Right lobe of liver (tissue), 6 donors: ENCODE data around the gene CRYGN. TPM values are rescaled to one million over a fixed set of nuclear protein-coding genes. Genes with fewer than 3 reads are reported as not detected.

Experiments
- ATAC-seq, 4 donors: fragments of 200-7000 bp; cut with Tn5 transposase; one replicate each; pipeline ENCODE4 v1.9.1; 2020; ENCODE audit warnings: mild to moderate bottlenecking in 4 of 4, moderate library complexity in 4 of 4
- DNase-seq, 3 donors: peaks; one replicate each; pipeline ENCODE4 v3.0.0-alpha.2; 2020
- H3K27ac ChIP-seq, 3 donors: fragments of 200-600 bp; one replicate each; pipeline ENCODE4 v1.8.0; 2022
- H3K27me3 ChIP-seq, 2 donors: fragments of 200-600 bp; one replicate each; pipeline ENCODE4 v1.8.0; 2022
- H3K36me3 ChIP-seq, 4 donors: fragments of 200-600 bp; sonication (generic) in 1 of 4; one replicate each; pipeline versions ENCODE4 v1.5.1 to v1.8.0; 2017 to 2022; ENCODE audit warnings: control low read depth in 1 of 4
- H3K4me1 ChIP-seq, 4 donors: fragments of 200-600 bp; sonication (generic) in 1 of 4; one replicate each; pipeline versions ENCODE4 v1.5.1 to v1.8.0; 2017 to 2022; ENCODE audit warnings: control low read depth in 1 of 4
- H3K4me3 ChIP-seq, 3 donors: fragments of 200-600 bp; one replicate each; pipeline ENCODE4 v1.8.0; 2022
- H3K9me3 ChIP-seq, 4 donors: fragments of 200-600 bp; sonication (generic) in 1 of 4; one replicate each; pipeline versions ENCODE4 v1.5.1 to v1.8.0; 2017 to 2022; ENCODE audit warnings: control low read depth in 1 of 4
- CTCF ChIP-seq, 4 donors: fragments of 200-600 bp in 3 of 4; fragments of 450-650 bp in 1 of 4; IDR thresholded peaks; one replicate each; pipeline versions ENCODE4 v1.5.1 to v1.8.0; 2016 to 2022; ENCODE audit warnings: antibody characterized with exemption in 4 of 4, mild to moderate bottlenecking in 2 of 4
- POLR2A ChIP-seq: fragments of 450-650 bp; IDR thresholded peaks from one replicate; pipeline ENCODE4 v1.6.1; 2017; ENCODE audit warnings: antibody characterized with exemption, mild to moderate bottlenecking
- WGBS: methylation state at CpG from one replicate; pipeline ENCODE4 v1.1.6; 2018; ENCODE audit warnings: low coverage, low lambda C conversion rate; ENCODE audit not compliant: insufficient coverage; ENCODE audit errors: missing lambda C conversion rate; 5-methylcytosine and 5-hydroxymethylcytosine counted together
- intact Hi-C, 2 donors: fragments of 100-400 bp; cut with DNase I; formaldehyde crosslinking; loops; one replicate each; pipeline versions ENCODE4 v1.11.2 to v1.14.1; 2022
- total RNA-seq, 6 experiments: library from RNA; depleted of rRNA in 2 of 6; stranded (reverse); fragments of >200 nt in 2 of 6; fragmentation: NEBNext Ultra II Directional in 3 of 6; extraction: Animal tissue kit (Norgen Biotek cat#: 25700) in 3 of 6; gene quantifications; one replicate each; pipeline versions ENCODE4 v1.1.0 to v1.2.4, GENCODE V29; 2016 to 2023
- donor health status: DM: no; HTN: yes; CAD: no.
- donor health status: DM: no; HTN: no; CAD: no.
- donor health status: DM: no; HTN: no; CAD: no.
- donor health status: DM: no; HTN: yes; CAD: no.
- donor health status: DM: no; HTN: yes; CAD: no.

The CRYGN gene
- total RNA-seq, 6 experiments from 2014 or later: not detected

DNA sequence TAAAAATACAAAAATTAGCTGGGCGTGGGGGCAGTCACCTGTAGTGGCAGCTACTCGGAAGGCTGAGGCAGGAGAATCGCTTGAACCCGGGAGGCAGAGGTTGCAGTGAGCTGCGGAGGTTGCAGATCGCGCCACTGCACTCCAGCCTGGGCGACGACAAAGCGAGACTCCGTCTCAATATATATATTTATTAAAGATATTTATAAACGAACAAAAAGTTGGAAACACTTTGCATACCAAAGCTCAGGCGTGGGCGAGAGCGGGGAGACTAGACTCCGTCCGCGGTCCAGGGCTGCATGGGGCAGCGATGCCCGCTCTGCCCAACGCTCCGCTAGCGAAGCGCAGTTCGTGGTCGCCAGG is 7.9 kb upstream of the CRYGN start:
- H3K4me1 ChIP-seq: no peaks in the 10 kb centered on the region
- DNase-seq: no peak
- H3K9me3 ChIP-seq: no peaks in the 10 kb centered on the region
- H3K36me3 ChIP-seq: no peaks in the 10 kb centered on the region
- ATAC-seq: no peak
- TF ChIP-seq POLR2A: no peak
- TF ChIP-seq CTCF (IDR thresholded peaks at IDR 0.05): no peak
- H3K27ac ChIP-seq: no peak overlapping the region
- 89% methylated on average over 12 of the region's 26 CpGs for WGBS
- H3K27me3 ChIP-seq: no peaks in the 10 kb centered on the region
- peak overlapping the region in 2 of 3 donors; percentile 57 for H3K4me3 ChIP-seq
- intact Hi-C loops: loop anchor here in 1 of 2 donors (5.0 kb wide), 1 partner anchor 76 kb away; no protein-coding TSS in a partner anchor

GRCh38 chr7:151447312-151447711 is 7.4 kb upstream of the CRYGN start:
- TF ChIP-seq CTCF (IDR thresholded peaks at IDR 0.05) (no peak), POLR2A (no peak)
- Histone ChIP-seq H3K4me3 (no peak overlapping the region), H3K4me1 (no peaks in the 10 kb centered on the region), H3K27me3 (no peaks in the 10 kb centered on the region), H3K9me3 (no peaks in the 10 kb centered on the region), H3K36me3 (no peaks in the 10 kb centered on the region), H3K27ac (no peak overlapping the region)
- no peak for ATAC-seq
- intact Hi-C loops: loop anchor here in 1 of 2 donors (5.0 kb wide), 1 partner anchor 75 kb away; no protein-coding TSS in a partner anchor
- WGBS: no CpG with 5 or more reads among the region's 18 CpGs
- no peak for DNase-seq

DNA sequence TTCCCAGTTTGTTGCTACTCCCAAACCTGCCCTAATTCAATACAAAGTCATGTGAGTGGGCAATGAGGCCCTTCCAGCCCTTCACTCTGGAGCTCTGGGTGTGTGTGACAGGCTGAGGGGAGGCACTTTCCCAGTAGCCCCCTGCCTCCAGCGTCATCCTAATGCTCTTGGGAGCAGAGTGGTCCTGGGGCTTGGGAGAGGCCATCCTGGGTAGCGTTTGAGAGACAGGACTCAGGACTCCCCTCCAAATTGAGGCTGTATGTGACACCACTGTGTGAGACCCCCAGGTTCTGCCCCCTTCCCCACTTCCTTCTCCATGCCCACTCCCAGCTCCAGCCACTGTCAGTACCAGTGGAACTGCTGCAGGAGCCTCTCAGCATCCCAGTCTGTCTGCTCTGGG is 6.5 kb upstream of the CRYGN start:
- Histone ChIP-seq H3K27ac (no peak overlapping the region), H3K27me3 (no peaks in the 10 kb centered on the region), H3K4me3 (no peak overlapping the region), H3K36me3 (no peaks in the 10 kb centered on the region), H3K9me3 (no peaks in the 10 kb centered on the region), H3K4me1 (no peaks in the 10 kb centered on the region)
- intact Hi-C loops: loop anchor here in 1 of 2 donors (5.0 kb wide), 1 partner anchor 74 kb away; no protein-coding TSS in a partner anchor
- no CpG with 5 or more reads among the region's 2 CpGs for WGBS
- ATAC-seq: no peak
- no peak for DNase-seq
- TF ChIP-seq POLR2A: no peak
- TF ChIP-seq CTCF (IDR thresholded peaks at IDR 0.05): no peak

DNA sequence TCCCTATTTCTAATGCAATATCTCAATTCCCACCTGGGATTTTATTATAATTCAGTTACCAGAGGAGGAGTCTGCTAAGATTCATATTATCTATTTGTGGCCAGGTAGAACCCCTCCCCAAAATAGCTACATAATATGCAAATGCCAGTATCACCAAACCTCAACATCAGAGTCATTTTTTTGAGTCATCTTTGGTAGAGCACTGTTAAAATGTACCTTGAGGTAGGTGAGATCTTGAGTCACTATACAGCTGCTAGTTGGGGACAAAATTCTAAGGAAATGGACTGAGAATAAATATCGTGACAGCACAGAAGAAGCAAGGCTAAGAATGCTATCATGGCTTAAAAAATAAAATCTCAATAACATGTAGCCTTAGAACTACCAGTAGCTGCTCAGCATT is 4.7 kb upstream of the CRYGN start:
- Histone ChIP-seq H3K27me3 (no peaks in the 10 kb centered on the region), H3K36me3 (no peaks in the 10 kb centered on the region), H3K9me3 (no peaks in the 10 kb centered on the region), H3K4me3 (no peak overlapping the region), H3K4me1 (peaks cover 0 to 1% (median 0%) of the 10 kb centered on the region in 4 donors), H3K27ac (no peak overlapping the region)
- DNase-seq: no peak
- intact Hi-C loops: loop anchor here in 1 of 2 donors (5.0 kb wide), 1 partner anchor 72 kb away; no protein-coding TSS in a partner anchor
- 80% methylated on average over 1 of the region's 1 CpG for WGBS
- TF ChIP-seq POLR2A (no peak), CTCF (IDR thresholded peaks at IDR 0.05) (no peak)
- no peak for ATAC-seq
